ENCODE measurements around the gene RABL2A.
"Not testable (repeated sequence)": the region's sequence is repeated elsewhere in the genome, so short reads cannot be mapped to it uniquely, and the experiment has no call there.

Gene RABL2A

GRCh38 chr2:113690871-113691270 is 63.8 kb downstream of the RABL2A start:
- not testable (repeated sequence) for DNase-seq
